H9 (cell line): ENCODE measurements around the gene DUSP18. TPM values are rescaled to one million over a fixed set of nuclear protein-coding genes. Genes with fewer than 3 reads are reported as not detected.

Experiments
- DNase-seq: peaks from one replicate; pipeline ENCODE4 v3.0.0-alpha.2; 2017
- H2AFZ ChIP-seq: one replicate; pipeline ENCODE4 v1.6.1; 2013; ENCODE audit warnings: mild to moderate bottlenecking, low read length, control low read depth, moderate library complexity
- H2AK5ac ChIP-seq: 2 replicates; pipeline ENCODE4 v1.6.1; 2013; ENCODE audit warnings: low read length, control low read depth, mixed read lengths; ENCODE audit not compliant: insufficient read length
- H2BK120ac ChIP-seq: one replicate; pipeline ENCODE4 v1.6.1; 2013; ENCODE audit warnings: low read depth, mild to moderate bottlenecking, low read length, control low read depth, inconsistent platforms; ENCODE audit not compliant: poor library complexity, severe bottlenecking
- H2BK12ac ChIP-seq: 2 replicates; pipeline ENCODE4 v1.6.1; 2013; ENCODE audit warnings: low read length, control low read depth, mixed read lengths, low read depth; ENCODE audit not compliant: insufficient read length
- H2BK15ac ChIP-seq: 2 replicates; pipeline ENCODE4 v1.6.1; 2013; ENCODE audit warnings: low read depth, low read length, control low read depth
- H2BK20ac ChIP-seq: one replicate; pipeline ENCODE4 v1.6.1; 2013; ENCODE audit warnings: low read depth, mild to moderate bottlenecking, low read length, control low read depth, inconsistent platforms; ENCODE audit not compliant: poor library complexity, severe bottlenecking
- H2BK5ac ChIP-seq: 2 replicates; pipeline ENCODE4 v1.6.1; 2013; ENCODE audit warnings: low read length, control low read depth, mixed read lengths; ENCODE audit not compliant: insufficient read length
- H3K14ac ChIP-seq: 2 replicates; pipeline ENCODE4 v1.6.1; 2013; ENCODE audit warnings: low read length, control low read depth; ENCODE audit not compliant: insufficient read depth
- H3K18ac ChIP-seq: 2 replicates; pipeline ENCODE4 v1.6.1; 2013; ENCODE audit warnings: low read depth, mild to moderate bottlenecking, mixed read lengths, low read length, control low read depth; ENCODE audit not compliant: insufficient read length
- H3K23ac ChIP-seq: 2 replicates; pipeline ENCODE4 v1.6.1; 2013; ENCODE audit warnings: low read length, control low read depth, mixed read lengths, low read depth; ENCODE audit not compliant: insufficient read length
- H3K23me2 ChIP-seq: 2 replicates; pipeline ENCODE4 v1.6.1; 2013; ENCODE audit warnings: low read depth, mild to moderate bottlenecking, mixed read lengths, low read length, control low read depth; ENCODE audit not compliant: insufficient read length, poor library complexity, severe bottlenecking
- H3K27ac ChIP-seq: 2 replicates; pipeline ENCODE4 v1.5.1; 2013; ENCODE audit warnings: low read length, control low read depth, mixed read lengths, low read depth; ENCODE audit not compliant: insufficient read length
- H3K27me3 ChIP-seq: 2 replicates; pipeline ENCODE4 v1.6.1; 2013; ENCODE audit warnings: low read length, control low read depth, inconsistent platforms; ENCODE audit not compliant: insufficient read depth
- H3K4ac ChIP-seq: 2 replicates; pipeline ENCODE4 v1.6.1; 2013; ENCODE audit warnings: low read depth, mild to moderate bottlenecking, control low read depth, inconsistent platforms, low read length, moderate library complexity
- H3K4me1 ChIP-seq: 2 replicates; pipeline ENCODE4 v1.6.1; 2013; ENCODE audit warnings: low read length, control low read depth, inconsistent platforms; ENCODE audit not compliant: insufficient read depth
- H3K4me2 ChIP-seq: 2 replicates; pipeline ENCODE4 v1.6.1; 2013; ENCODE audit warnings: low read length, control low read depth, mixed read lengths; ENCODE audit not compliant: insufficient read length, insufficient read depth
- H3K56ac ChIP-seq: 2 replicates; pipeline ENCODE4 v1.6.1; 2013; ENCODE audit warnings: low read depth, mild to moderate bottlenecking, mixed read lengths, low read length, control low read depth; ENCODE audit not compliant: insufficient read length
- H3K79me1 ChIP-seq: 2 replicates; pipeline ENCODE4 v1.6.1; 2013; ENCODE audit warnings: low read depth, mild to moderate bottlenecking, moderate library complexity, low read length, control low read depth, inconsistent platforms; ENCODE audit not compliant: insufficient read depth, poor library complexity, severe bottlenecking
- H3K79me2 ChIP-seq: 2 replicates; pipeline ENCODE4 v1.6.1; 2013; ENCODE audit warnings: low read length, control low read depth, inconsistent platforms; ENCODE audit not compliant: insufficient read depth
- H3K9ac ChIP-seq: 2 replicates; pipeline ENCODE4 v1.6.1; 2013; ENCODE audit warnings: low read length, control low read depth, mixed read lengths; ENCODE audit not compliant: insufficient read length; ENCODE audit errors: extremely low read depth
- H3K9me3 ChIP-seq: one replicate; pipeline ENCODE4 v1.6.1; 2013; ENCODE audit warnings: low read depth, low read length, inconsistent platforms; ENCODE audit not compliant: control insufficient read depth
- H3T11ph ChIP-seq: one replicate; pipeline ENCODE4 v1.6.1; 2013; ENCODE audit warnings: mild to moderate bottlenecking, low read length, control low read depth, inconsistent platforms
- H4K20me1 ChIP-seq: one replicate; pipeline ENCODE4 v1.6.1; 2013; ENCODE audit not compliant: control insufficient read depth, insufficient read length, insufficient read depth
- H4K5ac ChIP-seq: 2 replicates; pipeline ENCODE4 v1.6.1; 2013; ENCODE audit warnings: low read depth, mild to moderate bottlenecking, mixed read lengths, low read length, control low read depth; ENCODE audit not compliant: insufficient read length
- H4K8ac ChIP-seq: replicated peaks from 2 replicates; pipeline ENCODE4 v1.6.1; 2013; ENCODE audit warnings: low read length, control low read depth, mixed read lengths, low read depth; ENCODE audit not compliant: insufficient read length
- H4K91ac ChIP-seq: 2 replicates; pipeline ENCODE4 v1.6.1; 2013; ENCODE audit warnings: low read depth, mild to moderate bottlenecking, moderate library complexity, mixed read lengths, low read length, control low read depth; ENCODE audit not compliant: insufficient read length
- H3K27ac Mint-ChIP-seq, 3 experiments: 2 replicates in 2 of 3; 3 replicates in 1 of 3; pipeline ENCODE4 v1.8.0; 2020 to 2021; ENCODE audit warnings: mixed read lengths in 3 of 3, mild to moderate bottlenecking in 1 of 3, moderate library complexity in 1 of 3
- H3K27me3 Mint-ChIP-seq: 2 replicates; pipeline ENCODE4 v1.8.0; 2021; ENCODE audit warnings: low read depth, mild to moderate bottlenecking, moderate library complexity, mixed read lengths
- H3K36me3 Mint-ChIP-seq, 3 experiments: 2 replicates in 2 of 3; 3 replicates in 1 of 3; pipeline ENCODE4 v1.8.0; 2020 to 2021; ENCODE audit warnings: low read depth in 3 of 3, mixed read lengths in 3 of 3; ENCODE audit not compliant: insufficient read depth in 1 of 3
- H3K4me1 Mint-ChIP-seq, 2 experiments: 2 replicates each; pipeline ENCODE4 v1.8.0; 2020; ENCODE audit warnings: mixed read lengths in 2 of 2
- H3K4me3 Mint-ChIP-seq, 2 experiments: 2 replicates in 1 of 2; 3 replicates in 1 of 2; pipeline ENCODE4 v1.8.0; 2020 to 2021; ENCODE audit warnings: mild to moderate bottlenecking in 2 of 2, mixed read lengths in 2 of 2, moderate library complexity in 1 of 2
- H3K9me3 Mint-ChIP-seq, 2 experiments: 2 replicates in 1 of 2; 3 replicates in 1 of 2; pipeline ENCODE4 v1.8.0; 2020; ENCODE audit warnings: mild to moderate bottlenecking in 2 of 2, mixed read lengths in 2 of 2, moderate library complexity in 1 of 2
- WGBS: extraction: QIAGEN DNeasy Blood & Tissue Kit; methylation state at CpG from one replicate; pipeline ENCODE4 v1.1.7; 2013; ENCODE audit warnings: missing lambda C conversion rate, low lambda C conversion rate, mixed read lengths; ENCODE audit not compliant: insufficient read length; ENCODE audit errors: extremely low coverage; 5-methylcytosine and 5-hydroxymethylcytosine counted together
- total RNA-seq: library from RNA; stranded (reverse); gene quantifications from 2 replicates; pipeline ENCODE4 v1.2.1, GENCODE V29; 2021
- TF ChIP-seq, protein P1 (sequence below): fragments of 200-600 bp; sonication (generic); conservative IDR thresholded peaks from 3 replicates; pipeline ENCODE4 v1.8.0; 2021; ENCODE audit warnings: antibody characterized with exemption, mild to moderate bottlenecking

The DUSP18 gene
- total RNA-seq, 1 experiment from 2014 or later: 2.6 TPM

GRCh38 chr22:30671071-30671470 is 3.4 kb upstream of the DUSP18 start:
- no peaks in the 10 kb centered on the region for H4K20me1 ChIP-seq
- Mint-ChIP-seq H3K36me3 (no peaks in the 10 kb centered on the region; a peak in 1 of 7 replicates), H3K4me1 (peaks cover 16 to 17% of the 10 kb centered on the region in 2 experiments), H3K4me3 (no peak overlapping the region), H3K27ac (no peak overlapping the region), H3K27me3 (peaks cover 50% of the 10 kb centered on the region), H3K9me3 (no peaks in the 10 kb centered on the region)
- no peak overlapping the region for H3K14ac ChIP-seq
- no CpG with 5 or more reads among the region's 3 CpGs for WGBS
- H3K27ac ChIP-seq: no peak overlapping the region
- TF ChIP-seq, protein P1, sequence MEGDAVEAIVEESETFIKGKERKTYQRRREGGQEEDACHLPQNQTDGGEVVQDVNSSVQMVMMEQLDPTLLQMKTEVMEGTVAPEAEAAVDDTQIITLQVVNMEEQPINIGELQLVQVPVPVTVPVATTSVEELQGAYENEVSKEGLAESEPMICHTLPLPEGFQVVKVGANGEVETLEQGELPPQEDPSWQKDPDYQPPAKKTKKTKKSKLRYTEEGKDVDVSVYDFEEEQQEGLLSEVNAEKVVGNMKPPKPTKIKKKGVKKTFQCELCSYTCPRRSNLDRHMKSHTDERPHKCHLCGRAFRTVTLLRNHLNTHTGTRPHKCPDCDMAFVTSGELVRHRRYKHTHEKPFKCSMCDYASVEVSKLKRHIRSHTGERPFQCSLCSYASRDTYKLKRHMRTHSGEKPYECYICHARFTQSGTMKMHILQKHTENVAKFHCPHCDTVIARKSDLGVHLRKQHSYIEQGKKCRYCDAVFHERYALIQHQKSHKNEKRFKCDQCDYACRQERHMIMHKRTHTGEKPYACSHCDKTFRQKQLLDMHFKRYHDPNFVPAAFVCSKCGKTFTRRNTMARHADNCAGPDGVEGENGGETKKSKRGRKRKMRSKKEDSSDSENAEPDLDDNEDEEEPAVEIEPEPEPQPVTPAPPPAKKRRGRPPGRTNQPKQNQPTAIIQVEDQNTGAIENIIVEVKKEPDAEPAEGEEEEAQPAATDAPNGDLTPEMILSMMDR: no peak
- no peak overlapping the region for H4K91ac ChIP-seq
- H3K79me1 ChIP-seq: no peaks in the 10 kb centered on the region
- H3K27me3 ChIP-seq: peaks cover 6% of the 10 kb centered on the region; the same call in 1 of the 2 replicates
- no peak overlapping the region for H3K18ac ChIP-seq
- H2BK15ac ChIP-seq: no peak overlapping the region
- no peak overlapping the region for H2BK5ac ChIP-seq
- no peak overlapping the region for H3K4ac ChIP-seq
- no peak for DNase-seq
- no peak overlapping the region for H2BK120ac ChIP-seq
- no peak overlapping the region for H3K9ac ChIP-seq
- H4K5ac ChIP-seq: no peak overlapping the region
- no peak overlapping the region for H3T11ph ChIP-seq
- H3K23ac ChIP-seq: no peak overlapping the region
- no peak overlapping the region for H2BK20ac ChIP-seq
- no peak overlapping the region for H4K8ac ChIP-seq
- H3K56ac ChIP-seq: no peak overlapping the region
- H2BK12ac ChIP-seq: no peak overlapping the region
- H3K9me3 ChIP-seq: no peaks in the 10 kb centered on the region
- H3K4me1 ChIP-seq: no peaks in the 10 kb centered on the region
- H2AK5ac ChIP-seq: no peak overlapping the region
- no peaks in the 10 kb centered on the region for H3K79me2 ChIP-seq
- peaks cover 16% of the 10 kb centered on the region for H3K23me2 ChIP-seq
- H2AFZ ChIP-seq: no peak overlapping the region
- H3K4me2 ChIP-seq: no peak overlapping the region
